GM12878 (cell line): ENCODE measurements around the gene SIDT1. TPM values are rescaled to one million over a fixed set of nuclear protein-coding genes. Genes with fewer than 3 reads are reported as not detected.

ENCODE experiments used
- ATAC-seq: fragments of 200-7000 bp; cut with Tn5 transposase; 3 replicates; pipeline ENCODE4 v1.9.1; 2020; ENCODE audit warnings: mild to moderate bottlenecking, moderate library complexity
- BruUV-seq: library from RNA; stranded (reverse); fragments of 400-500 nt; replicated peaks from 2 replicates; lab custom pipeline; 2021; lab: Mats Ljungman, UMichigan
- CTCF ChIA-PET: fragments of 300-600 bp; sonication (Branson Sonifier 250); formaldehyde crosslinking; extraction: SDS; loops from one replicate; lab custom pipeline; 2021; ENCODE audit warnings: inconsistent platforms; lab: Yijun Ruan, JAX
- POLR2A ChIA-PET: fragments of 350-600 bp; formaldehyde crosslinking; extraction: SDS; loops from one replicate; lab custom pipeline; 2021; ENCODE audit warnings: inconsistent platforms; lab: Charles Lee
- RAD21 ChIA-PET: fragments of 300-600 bp; sonication (Branson Sonifier 250); formaldehyde crosslinking; loops from one replicate; lab custom pipeline; 2023; ENCODE audit warnings: antibody characterized with exemption; ENCODE audit not compliant: unreplicated experiment; lab: Charles Lee
- SMC1A ChIA-PET: fragments of 300-600 bp; sonication (Branson Sonifier 250); formaldehyde crosslinking; loops from one replicate; lab custom pipeline; 2023; ENCODE audit not compliant: unreplicated experiment, uncharacterized antibody; lab: Charles Lee
- DNase-seq: peaks from one replicate; pipeline ENCODE4 v3.0.0-alpha.2; 2011; ENCODE audit warnings: low read depth, low spot score
- FAIRE-seq: peaks from 3 replicates; lab custom pipeline; 2011; peaks lifted over from hg19 to GRCh38; lab: Jason Lieb, UNC
- H2AFZ ChIP-seq: 2 replicates; pipeline ENCODE4 v1.6.0; 2011; ENCODE audit warnings: low read depth, low read length, control low read depth; ENCODE audit not compliant: control insufficient read depth
- H3K27ac ChIP-seq: 2 replicates; pipeline ENCODE4 v1.5.1; 2011; ENCODE audit warnings: control low read depth; ENCODE audit not compliant: control insufficient read depth, insufficient read depth
- H3K27me3 ChIP-seq, 2 experiments: replicated peaks in 1 of 2; 2 replicates each; pipeline versions ENCODE4 v1.6.0 to v1.6.1; 2011; ENCODE audit warnings: low read length in 1 of 2; ENCODE audit not compliant: control insufficient read depth in 2 of 2, insufficient read depth in 2 of 2
- H3K36me3 ChIP-seq, 2 experiments: 2 replicates each; pipeline ENCODE4 v1.5.1; 2011; ENCODE audit warnings: low read length in 1 of 2; ENCODE audit not compliant: control insufficient read depth in 2 of 2, insufficient read depth in 2 of 2
- H3K4me1 ChIP-seq: 2 replicates; pipeline ENCODE4 v1.6.1; 2011; ENCODE audit warnings: mild to moderate bottlenecking, low read length, moderate library complexity, mixed read lengths; ENCODE audit not compliant: control insufficient read depth, insufficient read depth
- H3K4me2 ChIP-seq: 2 replicates; pipeline ENCODE4 v1.6.0; 2011; ENCODE audit warnings: control low read depth; ENCODE audit not compliant: control insufficient read depth, insufficient read depth
- H3K4me3 ChIP-seq: fragments of 200-600 bp; sonication (generic); 2 replicates; pipeline ENCODE4 v1.5.1; 2016
- H3K79me2 ChIP-seq: 2 replicates; pipeline ENCODE4 v1.6.0; 2011; ENCODE audit warnings: low read length; ENCODE audit not compliant: control insufficient read depth, insufficient read depth
- H3K9ac ChIP-seq: 2 replicates; pipeline ENCODE4 v1.8.0; 2011; ENCODE audit warnings: low read length, control low read depth, mixed read lengths; ENCODE audit not compliant: control insufficient read depth, insufficient read depth
- H3K9me3 ChIP-seq: replicated peaks from 3 replicates; pipeline ENCODE4 v1.5.1; 2011; ENCODE audit warnings: mild to moderate bottlenecking, low read length; ENCODE audit not compliant: control insufficient read depth, insufficient read depth
- H4K20me1 ChIP-seq: 2 replicates; pipeline ENCODE4 v1.6.0; 2011; ENCODE audit not compliant: control insufficient read depth, insufficient read depth
- CREM ChIP-seq: IDR thresholded peaks from 2 replicates; pipeline ENCODE4 v1.6.1; 2014; ENCODE audit warnings: antibody characterized with exemption, low read depth
- MTA2 ChIP-seq: fragments of 450-650 bp; IDR thresholded peaks from 2 replicates; pipeline ENCODE4 v1.6.1; 2016; ENCODE audit warnings: low read depth, mild to moderate bottlenecking, moderate library complexity
- NFXL1 ChIP-seq: fragments of 450-650 bp; IDR thresholded peaks from 2 replicates; pipeline ENCODE4 v1.6.1; 2017; ENCODE audit warnings: antibody characterized with exemption, mild to moderate bottlenecking, borderline replicate concordance
- NFYB ChIP-seq: IDR thresholded peaks from 2 replicates; pipeline ENCODE4 v1.6.1; 2011; ENCODE audit warnings: low read depth, mild to moderate bottlenecking, low read length, improper control_type of control experiment, moderate library complexity; ENCODE audit not compliant: insufficient read depth
- NR2F1 ChIP-seq: fragments of 450-650 bp; conservative IDR thresholded peaks from 2 replicates; pipeline ENCODE4 v1.6.1; 2017; ENCODE audit warnings: mild to moderate bottlenecking
- POU2F2 ChIP-seq: IDR thresholded peaks from 3 replicates; pipeline ENCODE4 v1.6.1; 2011; ENCODE audit warnings: low read depth, mild to moderate bottlenecking, low read length, borderline replicate concordance
- WRNIP1 ChIP-seq: IDR thresholded peaks from 2 replicates; pipeline ENCODE4 v1.6.1; 2011; ENCODE audit warnings: low read depth, low read length, improper control_type of control experiment, borderline replicate concordance
- ZNF217 ChIP-seq: fragments of 450-650 bp; IDR thresholded peaks from 2 replicates; pipeline ENCODE4 v1.6.1; 2017; ENCODE audit warnings: antibody characterized with exemption, mild to moderate bottlenecking
- ZNF384 ChIP-seq: IDR thresholded peaks from 2 replicates; pipeline ENCODE4 v1.6.1; 2012; ENCODE audit warnings: low read depth, mild to moderate bottlenecking, low read length, improper control_type of control experiment, borderline replicate concordance
- ZZZ3 ChIP-seq: IDR thresholded peaks from 2 replicates; pipeline ENCODE4 v1.6.1; 2011; ENCODE audit warnings: low read depth; ENCODE audit not compliant: control insufficient read depth, insufficient read length
- WGBS: methylation state at CpG from one replicate; pipeline ENCODE4 v1.1.6; 2016; ENCODE audit warnings: low lambda C conversion rate; ENCODE audit not compliant: insufficient replicate concordance, insufficient coverage; ENCODE audit errors: missing lambda C conversion rate; 5-methylcytosine and 5-hydroxymethylcytosine counted together
- in situ Hi-C: fragments of 300-500 bp; cut with MboI; formaldehyde crosslinking; loops from 9 replicates; pipeline ENCODE4 v1.14.3; 2018; ENCODE audit warnings: mixed read lengths
- intact Hi-C: fragments of 100-400 bp; cut with micrococcal nuclease; formaldehyde crosslinking; loops from one replicate; pipeline ENCODE4 v1.14.2; 2022; ENCODE audit not compliant: unreplicated experiment
- polyA plus RNA-seq, 11 experiments: library from polyadenylated mRNA; depleted of rRNA in 4 of 11; unstranded in 6 of 11; stranded (reverse) in 5 of 11; fragments of >200 nt; fragmentation: Nextera tagmentation in 4 of 11; fragmentation: Illumina TruSeq in 1 of 11; extraction: Ambion mirVana in 4 of 11; extraction: Trizol in 1 of 11; gene quantifications; 1 replicate in 1 of 11; 2 replicates in 10 of 11; pipeline versions ENCODE4 v1.2.1 to v1.2.3, GENCODE V29; 2011 to 2016; ENCODE audit warnings: inconsistent platforms in 2 of 11, missing spikeins in 2 of 11, low read depth in 1 of 11
- total RNA-seq, 4 experiments: library from RNA; depleted of rRNA in 3 of 4; stranded (reverse); fragments of >200 nt in 3 of 4; fragmentation: Illumina TruSeq in 1 of 4; extraction: Trizol in 1 of 4; gene quantifications; 2 replicates each; pipeline versions ENCODE4 v1.2.1 to v1.2.3, GENCODE V29; 2013 to 2021

Gene SIDT1
- total and polyA plus RNA-seq, 10 of the 15 experiments (the other 5 are each of a cell fraction or from before 2014, with no cell fraction given) = 3.0 to 45.0 (median 26.6) TPM

DNA sequence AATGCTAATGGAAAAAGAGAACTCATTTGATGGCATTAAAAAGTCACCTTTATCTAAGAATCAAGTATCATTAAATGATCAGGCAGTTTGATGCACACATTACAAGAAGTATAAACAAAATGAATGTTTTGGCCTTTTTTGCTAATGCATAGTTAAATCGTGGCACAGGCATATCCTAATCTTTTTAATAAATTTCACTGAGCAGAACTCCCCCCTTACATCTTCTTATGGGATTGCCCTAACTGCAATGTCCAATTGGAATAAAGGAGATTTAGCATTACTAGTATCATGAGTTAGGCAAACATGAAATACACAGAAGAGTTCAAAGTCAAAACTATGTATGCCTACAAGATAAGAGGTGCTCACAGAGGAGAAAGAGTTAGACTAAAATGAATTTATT, 131.4 kb downstream of the SIDT1 start:
- no peaks in the 10 kb centered on the region for H4K20me1 ChIP-seq
- no peaks in the 10 kb centered on the region for H3K27me3 ChIP-seq
- FAIRE-seq (peak; percentile 27), ATAC-seq (no peak), DNase-seq (no peak)
- ChIA-PET POLR2A (no interaction called here), CTCF (no interaction called here), RAD21 (no interaction called here), SMC1A (interaction anchor here (1.0 kb wide), 1 partner anchor 72 kb away, joined by 3 read pairs; no protein-coding TSS in a partner anchor)
- no TSS peak for BruUV-seq
- no peak overlapping the region for H3K4me3 ChIP-seq
- H2AFZ ChIP-seq = no peak overlapping the region
- H3K9ac ChIP-seq = no peak overlapping the region
- no peak overlapping the region for H3K4me2 ChIP-seq
- no peaks in the 10 kb centered on the region for H3K9me3 ChIP-seq
- H3K4me1 ChIP-seq = peaks cover 3% of the 10 kb centered on the region; the same call in 1 of the 2 replicates
- WGBS = 50% methylated on average over 1 of the region's 1 CpG
- H3K79me2 ChIP-seq = no peaks in the 10 kb centered on the region
- intact Hi-C loops (no loop called here), in situ Hi-C loops (no loop called here)
- H3K27ac ChIP-seq = no peak overlapping the region
- peaks cover 2 to 7% of the 10 kb centered on the region in 2 experiments for H3K36me3 ChIP-seq
- TF ChIP-seq POU2F2 (no peak), ZNF384 (no peak), WRNIP1 (no peak), ZZZ3 (no peak), NR2F1 (no peak), CREM (no peak), MTA2 (no peak), NFXL1 (no peak), NFYB (no peak), ZNF217 (no peak)
